HepG2 (cell line): ENCODE data around the gene VASN. TPM values are rescaled to one million over a fixed set of nuclear protein-coding genes. Genes with fewer than 3 reads are reported as not detected.

ENCODE experiments used
- HNRNPL ChIP-seq: fragments of 200-400 bp; formaldehyde crosslinking; IDR thresholded peaks from 2 replicates; pipeline ENCODE4 v1.6.1; 2017; ENCODE audit warnings: mild to moderate bottlenecking, low read depth, low read length
- NONO ChIP-seq, 2 experiments: fragments of 450-650 bp in 1 of 2; sonication (generic) in 1 of 2; formaldehyde crosslinking in 1 of 2; IDR thresholded peaks in 1 of 2; conservative IDR thresholded peaks in 1 of 2; 2 replicates each; pipeline versions ENCODE4 v1.6.1 to v1.8.0; 2017 to 2022; ENCODE audit warnings: mild to moderate bottlenecking in 1 of 2, missing genetic modification reagents in 1 of 2, moderate library complexity in 1 of 2
- POGK ChIP-seq: sonication (generic); formaldehyde crosslinking; conservative IDR thresholded peaks from 2 replicates; pipeline ENCODE4 v1.8.0; 2022; ENCODE audit warnings: mild to moderate bottlenecking, moderate library complexity, missing genetic modification reagents
- TFAP4 ChIP-seq: sonication (generic); IDR thresholded peaks from 2 replicates; pipeline ENCODE4 v1.6.1; 2016; ENCODE audit warnings: low read depth, borderline replicate concordance
- ZFAT ChIP-seq: sonication (generic); formaldehyde crosslinking; conservative IDR thresholded peaks from 2 replicates; pipeline ENCODE4 v1.8.1; 2023; ENCODE audit warnings: missing genetic modification reagents, inconsistent platforms
- ZNF607 ChIP-seq: sonication (generic); formaldehyde crosslinking; IDR thresholded peaks from 2 replicates; pipeline ENCODE4 v1.5.1; 2020; ENCODE audit warnings: missing genetic modification reagents, mild to moderate bottlenecking, borderline replicate concordance
- polyA plus RNA-seq, 8 experiments: library from polyadenylated mRNA; depleted of rRNA in 3 of 8; stranded (reverse) in 7 of 8; unstranded in 1 of 8; fragments of >200 nt; fragmentation: Illumina TruSeq in 4 of 8; extraction: Trizol in 4 of 8; gene quantifications; 2 replicates each; pipeline versions ENCODE4 v1.2.1 to v1.2.3, GENCODE V29; 2011 to 2016; ENCODE audit warnings: low read depth in 4 of 8, missing spikeins in 1 of 8, mixed read lengths in 1 of 8; ENCODE audit not compliant: insufficient read depth in 1 of 8
- total RNA-seq, 5 experiments: library from RNA; depleted of rRNA; stranded (reverse); fragments of >200 nt; fragmentation: Illumina TruSeq; extraction: Trizol; gene quantifications; 2 replicates each; pipeline ENCODE4 v1.2.3, GENCODE V29; 2016; ENCODE audit warnings: low read depth in 1 of 5
- TF ChIP-seq, protein P1 (sequence below): sonication (generic); formaldehyde crosslinking; IDR thresholded peaks from 2 replicates; pipeline ENCODE4 v1.5.0; 2020; ENCODE audit warnings: mild to moderate bottlenecking, missing genetic modification reagents, borderline replicate concordance
- TF ChIP-seq, protein P2 (sequence below): IDR thresholded peaks from 2 replicates; pipeline ENCODE4 v1.6.1; 2012; ENCODE audit warnings: low read depth, low read length, improper control_type of control experiment
- TF ChIP-seq, protein P3 (sequence below): sonication (generic); formaldehyde crosslinking; IDR thresholded peaks from 2 replicates; pipeline ENCODE4 v1.4.0; 2020; ENCODE audit warnings: mild to moderate bottlenecking, missing genetic modification reagents
- TF ChIP-seq, protein P4 (sequence below): sonication (generic); formaldehyde crosslinking; IDR thresholded peaks from 2 replicates; pipeline ENCODE4 v1.4.0; 2020; ENCODE audit warnings: missing genetic modification reagents; ENCODE audit errors: not compliant biosample characterization

VASN gene
- total and polyA plus RNA-seq, 2 of the 13 experiments (the other 11 are each of a cell fraction or from before 2014, with no cell fraction given), result 8.4 to 18.2 TPM

DNA sequence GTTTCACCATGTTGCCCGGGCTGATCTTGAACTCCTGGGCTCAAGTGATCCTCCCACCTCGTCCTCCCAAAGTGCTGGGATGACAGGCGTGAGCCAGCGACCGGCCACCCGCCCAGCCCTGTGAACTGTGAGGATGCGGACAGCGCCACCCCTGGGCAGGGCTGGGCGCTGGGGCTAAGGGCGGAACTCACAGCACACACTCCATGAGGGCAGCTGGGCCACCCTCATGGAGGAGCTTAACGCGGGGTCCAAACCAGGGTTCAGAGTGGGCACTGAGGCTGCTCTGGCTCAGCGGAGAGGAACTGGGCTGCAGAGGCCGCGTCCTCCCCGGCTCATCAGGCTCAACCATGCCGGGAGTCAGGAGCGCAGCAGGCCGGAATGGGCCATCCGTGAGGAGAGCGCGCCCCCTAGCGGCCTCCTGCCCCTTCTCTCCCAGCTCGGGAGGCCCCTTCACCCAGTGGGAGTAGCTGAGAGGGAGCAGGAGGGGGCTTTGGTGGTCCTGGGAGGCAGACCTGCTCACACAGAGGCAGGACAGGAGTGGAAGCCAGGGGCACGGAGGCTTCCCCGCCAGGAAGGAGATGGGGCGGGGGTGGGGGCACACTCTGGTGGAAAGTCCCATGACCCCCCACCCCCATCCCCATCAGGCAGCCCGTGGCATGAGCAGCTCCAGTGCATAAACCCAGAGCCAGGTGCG is 30.9 kb downstream of the VASN start (continued):
- TF ChIP-seq, protein P1, sequence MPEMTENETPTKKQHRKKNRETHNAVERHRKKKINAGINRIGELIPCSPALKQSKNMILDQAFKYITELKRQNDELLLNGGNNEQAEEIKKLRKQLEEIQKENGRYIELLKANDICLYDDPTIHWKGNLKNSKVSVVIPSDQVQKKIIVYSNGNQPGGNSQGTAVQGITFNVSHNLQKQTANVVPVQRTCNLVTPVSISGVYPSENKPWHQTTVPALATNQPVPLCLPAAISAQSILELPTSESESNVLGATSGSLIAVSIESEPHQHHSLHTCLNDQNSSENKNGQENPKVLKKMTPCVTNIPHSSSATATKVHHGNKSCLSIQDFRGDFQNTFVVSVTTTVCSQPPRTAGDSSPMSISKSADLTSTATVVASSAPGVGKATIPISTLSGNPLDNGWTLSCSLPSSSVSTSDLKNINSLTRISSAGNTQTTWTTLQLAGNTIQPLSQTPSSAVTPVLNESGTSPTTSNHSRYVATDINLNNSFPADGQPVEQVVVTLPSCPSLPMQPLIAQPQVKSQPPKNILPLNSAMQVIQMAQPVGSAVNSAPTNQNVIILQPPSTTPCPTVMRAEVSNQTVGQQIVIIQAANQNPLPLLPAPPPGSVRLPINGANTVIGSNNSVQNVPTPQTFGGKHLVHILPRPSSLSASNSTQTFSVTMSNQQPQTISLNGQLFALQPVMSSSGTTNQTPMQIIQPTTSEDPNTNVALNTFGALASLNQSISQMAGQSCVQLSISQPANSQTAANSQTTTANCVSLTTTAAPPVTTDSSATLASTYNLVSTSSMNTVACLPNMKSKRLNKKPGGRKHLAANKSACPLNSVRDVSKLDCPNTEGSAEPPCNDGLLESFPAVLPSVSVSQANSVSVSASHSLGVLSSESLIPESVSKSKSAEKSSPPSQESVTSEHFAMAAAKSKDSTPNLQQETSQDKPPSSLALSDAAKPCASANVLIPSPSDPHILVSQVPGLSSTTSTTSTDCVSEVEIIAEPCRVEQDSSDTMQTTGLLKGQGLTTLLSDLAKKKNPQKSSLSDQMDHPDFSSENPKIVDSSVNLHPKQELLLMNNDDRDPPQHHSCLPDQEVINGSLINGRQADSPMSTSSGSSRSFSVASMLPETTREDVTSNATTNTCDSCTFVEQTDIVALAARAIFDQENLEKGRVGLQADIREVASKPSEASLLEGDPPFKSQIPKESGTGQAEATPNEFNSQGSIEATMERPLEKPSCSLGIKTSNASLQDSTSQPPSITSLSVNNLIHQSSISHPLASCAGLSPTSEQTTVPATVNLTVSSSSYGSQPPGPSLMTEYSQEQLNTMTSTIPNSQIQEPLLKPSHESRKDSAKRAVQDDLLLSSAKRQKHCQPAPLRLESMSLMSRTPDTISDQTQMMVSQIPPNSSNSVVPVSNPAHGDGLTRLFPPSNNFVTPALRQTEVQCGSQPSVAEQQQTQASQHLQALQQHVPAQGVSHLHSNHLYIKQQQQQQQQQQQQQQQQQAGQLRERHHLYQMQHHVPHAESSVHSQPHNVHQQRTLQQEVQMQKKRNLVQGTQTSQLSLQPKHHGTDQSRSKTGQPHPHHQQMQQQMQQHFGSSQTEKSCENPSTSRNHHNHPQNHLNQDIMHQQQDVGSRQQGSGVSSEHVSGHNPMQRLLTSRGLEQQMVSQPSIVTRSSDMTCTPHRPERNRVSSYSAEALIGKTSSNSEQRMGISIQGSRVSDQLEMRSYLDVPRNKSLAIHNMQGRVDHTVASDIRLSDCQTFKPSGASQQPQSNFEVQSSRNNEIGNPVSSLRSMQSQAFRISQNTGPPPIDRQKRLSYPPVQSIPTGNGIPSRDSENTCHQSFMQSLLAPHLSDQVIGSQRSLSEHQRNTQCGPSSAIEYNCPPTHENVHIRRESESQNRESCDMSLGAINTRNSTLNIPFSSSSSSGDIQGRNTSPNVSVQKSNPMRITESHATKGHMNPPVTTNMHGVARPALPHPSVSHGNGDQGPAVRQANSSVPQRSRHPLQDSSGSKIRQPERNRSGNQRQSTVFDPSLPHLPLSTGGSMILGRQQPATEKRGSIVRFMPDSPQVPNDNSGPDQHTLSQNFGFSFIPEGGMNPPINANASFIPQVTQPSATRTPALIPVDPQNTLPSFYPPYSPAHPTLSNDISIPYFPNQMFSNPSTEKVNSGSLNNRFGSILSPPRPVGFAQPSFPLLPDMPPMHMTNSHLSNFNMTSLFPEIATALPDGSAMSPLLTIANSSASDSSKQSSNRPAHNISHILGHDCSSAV (CRISPR knock-in tag), result no peak
- TF ChIP-seq, protein P2, sequence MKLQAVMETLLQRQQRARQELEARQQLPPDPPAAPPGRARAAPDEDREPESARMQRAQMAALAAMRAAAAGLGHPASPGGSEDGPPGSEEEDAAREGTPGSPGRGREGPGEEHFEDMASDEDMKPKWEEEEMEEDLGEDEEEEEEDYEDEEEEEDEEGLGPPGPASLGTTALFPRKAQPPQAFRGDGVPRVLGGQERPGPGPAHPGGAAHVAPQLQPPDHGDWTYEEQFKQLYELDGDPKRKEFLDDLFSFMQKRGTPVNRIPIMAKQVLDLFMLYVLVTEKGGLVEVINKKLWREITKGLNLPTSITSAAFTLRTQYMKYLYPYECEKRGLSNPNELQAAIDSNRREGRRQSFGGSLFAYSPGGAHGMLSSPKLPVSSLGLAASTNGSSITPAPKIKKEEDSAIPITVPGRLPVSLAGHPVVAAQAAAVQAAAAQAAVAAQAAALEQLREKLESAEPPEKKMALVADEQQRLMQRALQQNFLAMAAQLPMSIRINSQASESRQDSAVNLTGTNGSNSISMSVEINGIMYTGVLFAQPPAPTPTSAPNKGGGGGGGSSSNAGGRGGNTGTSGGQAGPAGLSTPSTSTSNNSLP, result no peak
- TF ChIP-seq, protein P3, sequence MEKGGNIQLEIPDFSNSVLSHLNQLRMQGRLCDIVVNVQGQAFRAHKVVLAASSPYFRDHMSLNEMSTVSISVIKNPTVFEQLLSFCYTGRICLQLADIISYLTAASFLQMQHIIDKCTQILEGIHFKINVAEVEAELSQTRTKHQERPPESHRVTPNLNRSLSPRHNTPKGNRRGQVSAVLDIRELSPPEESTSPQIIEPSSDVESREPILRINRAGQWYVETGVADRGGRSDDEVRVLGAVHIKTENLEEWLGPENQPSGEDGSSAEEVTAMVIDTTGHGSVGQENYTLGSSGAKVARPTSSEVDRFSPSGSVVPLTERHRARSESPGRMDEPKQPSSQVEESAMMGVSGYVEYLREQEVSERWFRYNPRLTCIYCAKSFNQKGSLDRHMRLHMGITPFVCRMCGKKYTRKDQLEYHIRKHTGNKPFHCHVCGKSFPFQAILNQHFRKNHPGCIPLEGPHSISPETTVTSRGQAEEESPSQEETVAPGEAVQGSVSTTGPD (CRISPR knock-in tag), result no peak
- TF ChIP-seq POGK (CRISPR knock-in tag) (peak; percentile 70; the same call in 1 of the 2 replicates), ZNF607 (CRISPR knock-in tag) (no peak), HNRNPL (peak; percentile 85; the same call in 1 of the 2 replicates), ZFAT (CRISPR knock-in tag) (no peak), TFAP4 (no peak), NONO (IDR thresholded peaks at IDR 0.05) (no peak), NONO (CRISPR knock-in tag; conservative IDR thresholded peaks at IDR 0.05) (peak; percentile 56)
- TF ChIP-seq, protein P4, sequence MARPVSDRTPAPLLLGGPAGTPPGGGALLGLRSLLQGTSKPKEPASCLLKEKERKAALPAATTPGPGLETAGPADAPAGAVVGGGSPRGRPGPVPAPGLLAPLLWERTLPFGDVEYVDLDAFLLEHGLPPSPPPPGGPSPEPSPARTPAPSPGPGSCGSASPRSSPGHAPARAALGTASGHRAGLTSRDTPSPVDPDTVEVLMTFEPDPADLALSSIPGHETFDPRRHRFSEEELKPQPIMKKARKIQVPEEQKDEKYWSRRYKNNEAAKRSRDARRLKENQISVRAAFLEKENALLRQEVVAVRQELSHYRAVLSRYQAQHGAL (CRISPR knock-in tag), result no peak
